GM21360 (cell line): ENCODE measurements around the gene SAP130.

ENCODE experiments used
- ATAC-seq: cut with Tn5 transposase; IDR thresholded peaks from one replicate; pipeline ENCODE4 v1.9.1; 2021; ENCODE audit warnings: mild to moderate bottlenecking, moderate library complexity; ENCODE audit not compliant: unreplicated experiment

The SAP130 gene

GRCh38 chr2:128027801-128028667 is at the start of gene SAP130:
Gene SAP130 (minus strand): TSS chr2:128028059. CDS start chr2:128026292, 1,767 bp downstream.
- ATAC-seq, result peak; percentile 79

GRCh38 chr2:128076461-128077106 is 48.7 kb upstream of the SAP130 start:
- ATAC-seq, result no peak

GRCh38 chr2:128073278-128073677 is 45.4 kb upstream of the SAP130 start:
- ATAC-seq, result no peak

GRCh38 chr2:128069769-128070168 is 41.9 kb upstream of the SAP130 start:
- ATAC-seq, result no peak

GRCh38 chr2:128064353-128064752 is 36.5 kb upstream of the SAP130 start:
- no peak for ATAC-seq

- ATAC-seq, result no peak
Observed at GRCh38 chr2:128062571-128062970, 34.7 kb upstream of the SAP130 start.

GRCh38 chr2:128058114-128058513 is 30.3 kb upstream of the SAP130 start:
- ATAC-seq, result no peak

- no peak for ATAC-seq
Observed at GRCh38 chr2:128057334-128057733, 29.5 kb upstream of the SAP130 start.

GRCh38 chr2:128054104-128054885 is 26.4 kb upstream of the SAP130 start:
- no peak for ATAC-seq

GRCh38 chr2:128053331-128053730 is 25.5 kb upstream of the SAP130 start:
- no peak for ATAC-seq

- ATAC-seq, result no peak
Observed at GRCh38 chr2:128043041-128043440, 15.2 kb upstream of the SAP130 start.

GRCh38 chr2:128041561-128041960 is 13.7 kb upstream of the SAP130 start:
- no peak for ATAC-seq

GRCh38 chr2:128040166-128040771 is 12.4 kb upstream of the SAP130 start:
- ATAC-seq, result no peak

- ATAC-seq, result no peak
Observed at GRCh38 chr2:128039535-128039934, 11.7 kb upstream of the SAP130 start.

- no peak for ATAC-seq
Observed at GRCh38 chr2:128038411-128038810, 10.6 kb upstream of the SAP130 start.

- ATAC-seq, result no peak
Observed at GRCh38 chr2:128037649-128038048, 9.8 kb upstream of the SAP130 start.

GRCh38 chr2:128036748-128037607 is 9.1 kb upstream of the SAP130 start:
- ATAC-seq, result no peak

- no peak for ATAC-seq
Observed at GRCh38 chr2:128032092-128032491, 4.2 kb upstream of the SAP130 start.

- no peak for ATAC-seq
Observed at GRCh38 chr2:128028668-128029054, 802 bp upstream of the SAP130 start.

- peak; percentile 73 for ATAC-seq
Observed at GRCh38 chr2:128027278-128027800, 520 bp downstream of the SAP130 start.
